SK-N-SH (cell line): Measurements from ENCODE around the gene FOXN4. TPM values are rescaled to one million over a fixed set of nuclear protein-coding genes. Genes with fewer than 3 reads are reported as not detected.

ENCODE experiments used
- CTCF ChIA-PET: fragments of 300-600, 350-600 bp; formaldehyde crosslinking; extraction: SDS; loops from one replicate; lab custom pipeline; 2021; lab: Yijun Ruan, JAX
- POLR2A ChIA-PET: fragments of 350-600 bp; sonication (Branson Sonifier 250); formaldehyde crosslinking; extraction: SDS; loops from one replicate; lab custom pipeline; 2020; ENCODE audit warnings: antibody characterized with exemption, inconsistent platforms; lab: Yijun Ruan, JAX
- DNase-seq: peaks from one replicate; pipeline ENCODE4 v3.0.0; 2012
- H2AFZ ChIP-seq: fragments of 200-600 bp; sonication (generic); 2 replicates; pipeline ENCODE4 v1.8.1; 2016; ENCODE audit warnings: antibody characterized with exemption, mild to moderate bottlenecking, low read depth
- H3F3A ChIP-seq: fragments of 200-600 bp; sonication (generic); replicated peaks from 2 replicates; pipeline ENCODE3; 2016; ENCODE audit warnings: antibody characterized with exemption, mild to moderate bottlenecking; ENCODE audit not compliant: insufficient read depth
- H3K27ac ChIP-seq, 2 experiments: fragments of 200-500 bp in 1 of 2; fragments of 200-600 bp in 1 of 2; sonication (Bioruptor generic) in 1 of 2; sonication (generic), shearing (Covaris generic) in 1 of 2; 2 replicates each; pipeline versions ENCODE4 v1.5.1 to v1.6.1; 2014 to 2016; ENCODE audit warnings: low read depth in 2 of 2, inconsistent platforms in 1 of 2, low read length in 1 of 2, mild to moderate bottlenecking in 1 of 2, mixed read lengths in 1 of 2
- H3K27me3 ChIP-seq: fragments of 200-600 bp; sonication (generic), shearing (Covaris generic); 2 replicates; pipeline ENCODE4 v1.6.1; 2016; ENCODE audit warnings: mixed run types; ENCODE audit not compliant: insufficient read depth
- H3K36me3 ChIP-seq, 2 experiments: fragments of 200-500 bp in 1 of 2; fragments of 200-600 bp in 1 of 2; sonication (Bioruptor generic) in 1 of 2; sonication (generic) in 1 of 2; replicated peaks in 1 of 2; 2 replicates each; pipeline versions ENCODE3 to v1.5.1; 2014 to 2016; ENCODE audit warnings: low read length in 1 of 2, mild to moderate bottlenecking in 1 of 2; ENCODE audit not compliant: insufficient read depth in 2 of 2, control insufficient read depth in 1 of 2
- H3K4me1 ChIP-seq, 2 experiments: fragments of 200-500 bp in 1 of 2; fragments of 200-600 bp in 1 of 2; sonication (Bioruptor generic) in 1 of 2; sonication (generic), shearing (Covaris generic) in 1 of 2; 2 replicates each; pipeline versions ENCODE4 v1.5.1 to v1.6.1; 2014 to 2016; ENCODE audit warnings: low read depth in 1 of 2, low read length in 1 of 2, mixed run types in 1 of 2; ENCODE audit not compliant: insufficient read depth in 2 of 2, control insufficient read depth in 1 of 2
- H3K4me2 ChIP-seq: fragments of 200-600 bp; sonication (generic), shearing (Covaris generic); 2 replicates; pipeline ENCODE4 v1.6.1; 2017; ENCODE audit warnings: mixed run types
- H3K4me3 ChIP-seq, 2 experiments: fragments of 200-500 bp in 1 of 2; fragments of 200-600 bp in 1 of 2; sonication (Bioruptor generic) in 1 of 2; sonication (generic), shearing (Covaris generic) in 1 of 2; 2 replicates each; pipeline versions ENCODE4 v1.5.1 to v1.8.1; 2014 to 2016; ENCODE audit warnings: low read depth in 2 of 2, inconsistent platforms in 1 of 2, low read length in 1 of 2, mild to moderate bottlenecking in 1 of 2, mixed read lengths in 1 of 2, moderate library complexity in 1 of 2
- H3K79me2 ChIP-seq: fragments of 200-600 bp; sonication (generic); 2 replicates; pipeline ENCODE4 v1.8.1; 2017; ENCODE audit warnings: mild to moderate bottlenecking; ENCODE audit not compliant: insufficient read depth
- H3K9ac ChIP-seq: fragments of 200-600 bp; sonication (generic); 2 replicates; pipeline ENCODE4 v1.6.1; 2017; ENCODE audit warnings: mixed run types
- H3K9me2 ChIP-seq: fragments of 200-600 bp; sonication (generic); 2 replicates; pipeline ENCODE4 v1.6.1; 2017; ENCODE audit warnings: mixed run types
- H3K9me3 ChIP-seq: fragments of 200-600 bp; sonication (generic); 2 replicates; pipeline ENCODE4 v1.6.1; 2017; ENCODE audit warnings: mixed run types, mild to moderate bottlenecking, moderate library complexity
- H4K20me1 ChIP-seq: fragments of 200-600 bp; sonication (generic); 2 replicates; pipeline ENCODE4 v1.6.1; 2017; ENCODE audit warnings: mild to moderate bottlenecking, mixed run types; ENCODE audit not compliant: insufficient read depth
- CHD2 ChIP-seq: fragments of 150-350 bp; IDR thresholded peaks from 2 replicates; pipeline ENCODE4 v1.6.1; 2018; ENCODE audit warnings: low read length; ENCODE audit not compliant: partially characterized antibody
- FOXM1 ChIP-seq: IDR thresholded peaks from 2 replicates; pipeline ENCODE4 v1.4.0; 2012; ENCODE audit warnings: low read depth, mild to moderate bottlenecking
- MEF2A ChIP-seq: IDR thresholded peaks from 2 replicates; pipeline ENCODE4 v1.4.0; 2012; ENCODE audit warnings: low read depth, borderline replicate concordance
- NFIC ChIP-seq: IDR thresholded peaks from 2 replicates; pipeline ENCODE4 v1.4.0; 2012; ENCODE audit warnings: borderline replicate concordance
- PBX3 ChIP-seq: IDR thresholded peaks from 2 replicates; pipeline ENCODE4; 2012
- POLR2AphosphoS5 ChIP-seq: IDR thresholded peaks from 2 replicates; pipeline ENCODE4 v1.6.1; 2012; ENCODE audit warnings: low read depth, low read length
- RAD21 ChIP-seq: IDR thresholded peaks from 2 replicates; pipeline ENCODE4 v1.6.1; 2012; ENCODE audit warnings: mild to moderate bottlenecking, low read length
- REST ChIP-seq: IDR thresholded peaks from 2 replicates; pipeline ENCODE4 v1.6.1; 2012; ENCODE audit warnings: mild to moderate bottlenecking, low read depth, low read length, moderate library complexity
- TCF12 ChIP-seq: IDR thresholded peaks from 2 replicates; pipeline ENCODE4 v1.4.0; 2012
- USF2 ChIP-seq: fragments of 150-350 bp; IDR thresholded peaks from 2 replicates; pipeline ENCODE4 v1.6.1; 2017; ENCODE audit warnings: antibody characterized with exemption, low read length, low read depth, borderline replicate concordance
- YY1 ChIP-seq: IDR thresholded peaks from 2 replicates; pipeline ENCODE4 v1.4.0; 2012; ENCODE audit warnings: low read depth, mild to moderate bottlenecking
- WGBS: methylation state at CpG from one replicate; pipeline ENCODE4 v1.1.6; 2017; ENCODE audit warnings: low lambda C conversion rate; 5-methylcytosine and 5-hydroxymethylcytosine counted together
- polyA plus RNA-seq, 3 experiments: library from polyadenylated mRNA; depleted of rRNA; stranded (reverse); fragments of >200 nt; gene quantifications; 2 replicates each; pipeline ENCODE4 v1.2.3, GENCODE V29; 2012
- TF ChIP-seq, protein P1 (sequence below): IDR thresholded peaks from 2 replicates; pipeline ENCODE4 v1.4.0; 2012; ENCODE audit warnings: low read depth, borderline replicate concordance

The FOXN4 gene
- polyA plus RNA-seq, 1 of the 3 experiments (the other 2 are of a cell fraction), result 0.10 TPM

DNA sequence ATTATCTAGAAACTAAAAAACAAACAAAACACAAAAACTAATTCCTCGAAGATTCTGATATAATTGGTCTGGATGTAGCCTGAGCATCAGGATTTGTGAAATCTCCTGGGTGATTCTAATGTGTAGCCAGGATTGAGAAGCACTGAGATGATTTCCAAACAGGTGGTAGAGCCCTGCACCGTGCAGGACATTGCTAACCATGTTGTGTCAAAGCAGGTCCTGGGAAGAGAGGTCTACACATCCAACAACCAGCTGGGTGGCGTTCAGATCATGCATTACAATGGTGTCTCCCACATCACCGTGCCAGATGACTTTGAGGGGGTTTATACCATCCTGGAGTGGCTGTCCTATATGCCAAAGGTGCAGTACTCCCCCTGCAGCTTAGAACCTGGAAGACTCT, 56.3 kb downstream of the FOXN4 start (continued):
- TF ChIP-seq PBX3 (no peak), POLR2AphosphoS5 (no peak), TCF12 (no peak)
- TF ChIP-seq, all 33 proteins: peak for 0

GRCh38 chr12:109250523-109250922, 58.6 kb downstream of the FOXN4 start:
- DNase-seq, result no peak
- Histone ChIP-seq H3K36me3 (peaks cover 0 to 3% of the 10 kb centered on the region in 2 experiments), H3K4me2 (no peak overlapping the region), H3K27ac (no peak overlapping the region), H3K4me1 (no peaks in the 10 kb centered on the region), H3K9me2 (no peaks in the 10 kb centered on the region), H3K9me3 (no peaks in the 10 kb centered on the region), H3F3A (no peaks in the 10 kb centered on the region), H3K79me2 (no peaks in the 10 kb centered on the region), H4K20me1 (no peaks in the 10 kb centered on the region), H2AFZ (no peak overlapping the region), H3K9ac (no peak overlapping the region), H3K4me3 (no peak overlapping the region)
- ChIA-PET POLR2A (no interaction called here), CTCF (no interaction called here)
- WGBS, result 86% methylated on average over 1 of the region's 1 CpG
- TF ChIP-seq YY1 (no peak), REST (no peak), MEF2A (no peak), FOXM1 (no peak), RAD21 (no peak), CHD2 (no peak)
- TF ChIP-seq, all 33 proteins: peak for 0
- no peaks in the 10 kb centered on the region for H3K27me3 ChIP-seq

GRCh38 chr12:109247831-109248654, 61.0 kb downstream of the FOXN4 start:
- H2AFZ ChIP-seq, result no peak overlapping the region
- 79% methylated on average over 9 of the region's 9 CpGs for WGBS
- ChIA-PET POLR2A (no interaction called here), CTCF (interaction anchor here (0.7 to 2.7 kb wide), 5 partner anchors 38 to 543 kb away, joined by 3 to 8 read pairs (median 3); no protein-coding TSS in a partner anchor)
- no peaks in the 10 kb centered on the region for H3K27me3 ChIP-seq
- H3K9me2 ChIP-seq, result no peaks in the 10 kb centered on the region
- H3F3A ChIP-seq, result no peaks in the 10 kb centered on the region
- H3K79me2 ChIP-seq, result no peaks in the 10 kb centered on the region
- H3K9ac ChIP-seq, result no peak overlapping the region
- peaks cover 0 to 3% of the 10 kb centered on the region in 2 experiments for H3K36me3 ChIP-seq
- H3K27ac ChIP-seq, result no peak overlapping the region
- H3K4me2 ChIP-seq, result no peak overlapping the region
- H3K4me3 ChIP-seq, result no peak overlapping the region
- no peak for DNase-seq
- no peaks in the 10 kb centered on the region for H3K9me3 ChIP-seq
- H4K20me1 ChIP-seq, result no peaks in the 10 kb centered on the region
- H3K4me1 ChIP-seq, result no peaks in the 10 kb centered on the region
- TF ChIP-seq PBX3 (no peak), NFIC (no peak), REST (no peak), MEF2A (no peak), USF2 (no peak)
- TF ChIP-seq, protein P1, sequence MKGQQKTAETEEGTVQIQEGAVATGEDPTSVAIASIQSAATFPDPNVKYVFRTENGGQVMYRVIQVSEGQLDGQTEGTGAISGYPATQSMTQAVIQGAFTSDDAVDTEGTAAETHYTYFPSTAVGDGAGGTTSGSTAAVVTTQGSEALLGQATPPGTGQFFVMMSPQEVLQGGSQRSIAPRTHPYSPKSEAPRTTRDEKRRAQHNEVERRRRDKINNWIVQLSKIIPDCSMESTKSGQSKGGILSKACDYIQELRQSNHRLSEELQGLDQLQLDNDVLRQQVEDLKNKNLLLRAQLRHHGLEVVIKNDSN, result no peak
